Neural cell (in vitro differentiated cells): ENCODE measurements around the gene TBC1D24. TPM values are rescaled to one million over a fixed set of nuclear protein-coding genes. Genes with fewer than 3 reads are reported as not detected.

Experiments
- H2AFZ ChIP-seq: fragments of 200-600, 300-800 bp; sonication (generic), shearing (Covaris generic); 2 replicates; pipeline ENCODE4 v1.6.0; 2014; ENCODE audit warnings: low read depth, mild to moderate bottlenecking, antibody characterized with exemption, low read length, moderate library complexity
- H3F3A ChIP-seq: fragments of 200-600 bp; shearing (Covaris generic); 2 replicates; pipeline ENCODE4 v1.6.1; 2016; ENCODE audit warnings: mild to moderate bottlenecking, moderate library complexity, mixed read lengths, antibody characterized with exemption, low read length; ENCODE audit not compliant: insufficient read depth, poor library complexity, severe bottlenecking
- H3K27ac ChIP-seq: fragments of 200-600, 300-800 bp; sonication (generic), shearing (Covaris generic); 2 replicates; pipeline ENCODE4 v1.5.1; 2014; ENCODE audit warnings: mild to moderate bottlenecking, low read length, moderate library complexity
- H3K27me3 ChIP-seq: fragments of 300-800, 200-600 bp; sonication (generic), shearing (Covaris generic); 2 replicates; pipeline ENCODE4 v1.6.0; 2014; ENCODE audit warnings: mild to moderate bottlenecking, low read depth, low read length, moderate library complexity; ENCODE audit not compliant: insufficient read depth
- H3K36me3 ChIP-seq: fragments of 300-800, 200-600 bp; sonication (generic), shearing (Covaris generic); 2 replicates; pipeline ENCODE4 v1.5.1; 2014; ENCODE audit warnings: mild to moderate bottlenecking, antibody characterized with exemption, low read length, moderate library complexity; ENCODE audit not compliant: insufficient read depth
- H3K4me2 ChIP-seq: fragments of 300-800, 200-600 bp; sonication (generic), shearing (Covaris generic); 2 replicates; pipeline ENCODE4 v1.6.0; 2014; ENCODE audit warnings: mild to moderate bottlenecking, low read length
- H3K4me3 ChIP-seq: fragments of 300-800, 200-600 bp; sonication (generic), shearing (Covaris generic); 2 replicates; pipeline ENCODE4 v1.5.1; 2014; ENCODE audit warnings: mild to moderate bottlenecking, low read length, moderate library complexity
- H3K79me2 ChIP-seq: fragments of 200-600 bp; shearing (Covaris generic); replicated peaks from 2 replicates; pipeline ENCODE4 v1.6.0; 2014; ENCODE audit warnings: mild to moderate bottlenecking, low read length, moderate library complexity; ENCODE audit not compliant: insufficient read depth
- H3K9ac ChIP-seq: fragments of 300-800, 200-600 bp; sonication (generic), shearing (Covaris generic); 2 replicates; pipeline ENCODE4 v1.6.1; 2016; ENCODE audit warnings: mild to moderate bottlenecking, low read length, mixed read lengths
- H3K9me2 ChIP-seq: fragments of 200-600 bp; shearing (Covaris generic); 2 replicates; pipeline ENCODE4 v1.6.1; 2016; ENCODE audit warnings: mild to moderate bottlenecking, low read length, mixed read lengths; ENCODE audit not compliant: insufficient read depth
- H3K9me3 ChIP-seq: fragments of 200-600, 300-800 bp; sonication (generic), shearing (Covaris generic); 2 replicates; pipeline ENCODE4 v1.6.1; 2016; ENCODE audit warnings: mild to moderate bottlenecking, mixed run types, low read length, moderate library complexity, mixed read lengths
- H4K20me1 ChIP-seq: fragments of 200-600 bp; shearing (Covaris generic); 2 replicates; pipeline ENCODE4 v1.6.1; 2016; ENCODE audit warnings: mild to moderate bottlenecking, mixed run types; ENCODE audit not compliant: insufficient read depth
- CTCF ChIP-seq: fragments of 450-650 bp; IDR thresholded peaks from 2 replicates; pipeline ENCODE4 v1.5.1; 2014; ENCODE audit warnings: antibody characterized with exemption, mild to moderate bottlenecking, moderate library complexity; ENCODE audit not compliant: poor library complexity, severe bottlenecking
- EP300 ChIP-seq: fragments of 450-650 bp; conservative IDR thresholded peaks from 2 replicates; pipeline ENCODE4 v1.6.1; 2014; ENCODE audit warnings: antibody characterized with exemption, mild to moderate bottlenecking, moderate library complexity; ENCODE audit not compliant: poor library complexity, severe bottlenecking
- POLR2AphosphoS5 ChIP-seq: IDR thresholded peaks from 2 replicates; pipeline ENCODE4 v1.6.1; 2012
- TAF1 ChIP-seq: IDR thresholded peaks from 2 replicates; pipeline ENCODE4 v1.6.1; 2012; ENCODE audit warnings: low read depth
- polyA plus RNA-seq: library from polyadenylated mRNA; depleted of rRNA; stranded (reverse); fragments of >200 nt; gene quantifications from 2 replicates; pipeline ENCODE4 v1.2.3, GENCODE V29; 2014
- TF ChIP-seq, protein P1 (sequence below): IDR thresholded peaks from 2 replicates; pipeline ENCODE4 v1.6.1; 2012; ENCODE audit warnings: borderline replicate concordance

The TBC1D24 gene
- polyA plus RNA-seq, 1 donor from 2014 or later = 27.1 TPM

GRCh38 chr16:2473999-2474876 is 689 bp upstream of the TBC1D24 start:
- H3K9me3 ChIP-seq = no peaks in the 10 kb centered on the region
- TF ChIP-seq CTCF = peak; percentile 63
- no peak for TF ChIP-seq EP300
- TF ChIP-seq POLR2AphosphoS5 = no peak
- TF ChIP-seq TAF1 = no peak
- no peaks in the 10 kb centered on the region for H3K9me2 ChIP-seq
- H3K27me3 ChIP-seq = no peaks in the 10 kb centered on the region
- peaks cover 8% of the 10 kb centered on the region for H3K79me2 ChIP-seq
- peak overlapping the region; percentile 73 for H3K9ac ChIP-seq
- H3K27ac ChIP-seq = peak overlapping the region; percentile 16
- H4K20me1 ChIP-seq = no peaks in the 10 kb centered on the region
- H2AFZ ChIP-seq = peak overlapping the region; percentile 60
- H3K36me3 ChIP-seq = no peaks in the 10 kb centered on the region
- H3F3A ChIP-seq = no peaks in the 10 kb centered on the region
- peak overlapping the region; percentile 92 for H3K4me3 ChIP-seq
- peak overlapping the region; percentile 35 for H3K4me2 ChIP-seq

DNA sequence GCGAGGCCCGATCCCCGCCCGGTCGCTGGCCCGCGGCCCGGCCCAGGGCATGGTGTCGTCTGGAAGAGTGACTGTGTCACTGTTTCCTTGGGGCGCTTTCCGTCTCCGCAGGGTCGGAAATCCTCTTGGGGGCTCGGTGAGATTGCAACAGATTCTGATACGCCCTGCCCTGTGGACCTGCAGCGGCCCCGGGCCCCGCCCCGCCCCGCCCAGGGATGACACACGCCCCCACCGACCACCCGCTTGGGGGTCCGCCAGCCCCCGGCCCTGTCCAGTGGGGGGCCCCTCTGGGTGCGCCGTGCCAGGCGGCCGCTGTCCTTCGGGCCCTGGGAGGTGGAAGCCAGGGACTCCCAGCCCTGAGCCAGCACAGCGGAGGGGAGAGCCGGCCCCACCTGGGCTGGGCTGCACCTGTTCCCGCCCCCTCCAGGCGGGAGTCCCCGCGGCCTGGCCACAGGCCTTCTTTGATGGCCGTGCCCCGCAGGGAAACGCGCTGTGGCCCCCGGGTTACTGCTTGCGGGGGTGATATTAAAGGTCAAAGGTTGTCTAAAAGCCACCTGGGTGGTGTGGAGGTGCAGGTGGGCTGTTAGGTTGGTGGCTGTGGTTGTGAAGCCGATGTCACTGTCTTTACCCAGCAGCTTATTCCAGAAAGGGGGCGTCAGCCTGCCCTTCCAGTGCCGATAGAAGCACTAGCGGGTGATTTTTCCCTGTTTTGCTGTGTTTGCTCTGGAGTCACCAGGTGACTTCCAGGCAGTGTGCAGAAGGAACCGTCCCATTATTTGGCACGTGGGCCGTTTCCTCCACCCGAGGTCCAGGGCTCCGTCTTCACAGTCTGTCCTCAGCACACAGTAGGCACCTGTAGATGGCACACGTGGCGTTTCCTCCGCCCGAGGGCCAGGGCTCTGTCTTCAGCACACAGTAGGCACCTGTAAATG is 752 bp downstream of the TBC1D24 start:
- peak overlapping the region; percentile 94 for H3K4me3 ChIP-seq
- no peaks in the 10 kb centered on the region for H3K9me3 ChIP-seq
- H3K9ac ChIP-seq = peak overlapping the region; percentile 73
- H3K27ac ChIP-seq = no peak overlapping the region
- no peaks in the 10 kb centered on the region for H4K20me1 ChIP-seq
- TF ChIP-seq CTCF = no peak
- TF ChIP-seq, protein P1, sequence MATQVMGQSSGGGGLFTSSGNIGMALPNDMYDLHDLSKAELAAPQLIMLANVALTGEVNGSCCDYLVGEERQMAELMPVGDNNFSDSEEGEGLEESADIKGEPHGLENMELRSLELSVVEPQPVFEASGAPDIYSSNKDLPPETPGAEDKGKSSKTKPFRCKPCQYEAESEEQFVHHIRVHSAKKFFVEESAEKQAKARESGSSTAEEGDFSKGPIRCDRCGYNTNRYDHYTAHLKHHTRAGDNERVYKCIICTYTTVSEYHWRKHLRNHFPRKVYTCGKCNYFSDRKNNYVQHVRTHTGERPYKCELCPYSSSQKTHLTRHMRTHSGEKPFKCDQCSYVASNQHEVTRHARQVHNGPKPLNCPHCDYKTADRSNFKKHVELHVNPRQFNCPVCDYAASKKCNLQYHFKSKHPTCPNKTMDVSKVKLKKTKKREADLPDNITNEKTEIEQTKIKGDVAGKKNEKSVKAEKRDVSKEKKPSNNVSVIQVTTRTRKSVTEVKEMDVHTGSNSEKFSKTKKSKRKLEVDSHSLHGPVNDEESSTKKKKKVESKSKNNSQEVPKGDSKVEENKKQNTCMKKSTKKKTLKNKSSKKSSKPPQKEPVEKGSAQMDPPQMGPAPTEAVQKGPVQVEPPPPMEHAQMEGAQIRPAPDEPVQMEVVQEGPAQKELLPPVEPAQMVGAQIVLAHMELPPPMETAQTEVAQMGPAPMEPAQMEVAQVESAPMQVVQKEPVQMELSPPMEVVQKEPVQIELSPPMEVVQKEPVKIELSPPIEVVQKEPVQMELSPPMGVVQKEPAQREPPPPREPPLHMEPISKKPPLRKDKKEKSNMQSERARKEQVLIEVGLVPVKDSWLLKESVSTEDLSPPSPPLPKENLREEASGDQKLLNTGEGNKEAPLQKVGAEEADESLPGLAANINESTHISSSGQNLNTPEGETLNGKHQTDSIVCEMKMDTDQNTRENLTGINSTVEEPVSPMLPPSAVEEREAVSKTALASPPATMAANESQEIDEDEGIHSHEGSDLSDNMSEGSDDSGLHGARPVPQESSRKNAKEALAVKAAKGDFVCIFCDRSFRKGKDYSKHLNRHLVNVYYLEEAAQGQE = peak; percentile 8
- no peaks in the 10 kb centered on the region for H3K36me3 ChIP-seq
- peaks cover 8% of the 10 kb centered on the region for H3K79me2 ChIP-seq
- H2AFZ ChIP-seq = no peak overlapping the region
- no peaks in the 10 kb centered on the region for H3K9me2 ChIP-seq
- no peaks in the 10 kb centered on the region for H3K27me3 ChIP-seq
- H3F3A ChIP-seq = no peaks in the 10 kb centered on the region
- H3K4me2 ChIP-seq = peak overlapping the region; percentile 89
